ENCODE measurements around the gene ANKRD55.
"Not testable (repeated sequence)": the region's sequence is repeated elsewhere in the genome, so short reads cannot be mapped to it uniquely, and the experiment has no call there.

ANKRD55 gene

GRCh38 chr5:56100439-56101176 is 132.5 kb downstream of the ANKRD55 start:
- no peak for DNase-seq

DNA sequence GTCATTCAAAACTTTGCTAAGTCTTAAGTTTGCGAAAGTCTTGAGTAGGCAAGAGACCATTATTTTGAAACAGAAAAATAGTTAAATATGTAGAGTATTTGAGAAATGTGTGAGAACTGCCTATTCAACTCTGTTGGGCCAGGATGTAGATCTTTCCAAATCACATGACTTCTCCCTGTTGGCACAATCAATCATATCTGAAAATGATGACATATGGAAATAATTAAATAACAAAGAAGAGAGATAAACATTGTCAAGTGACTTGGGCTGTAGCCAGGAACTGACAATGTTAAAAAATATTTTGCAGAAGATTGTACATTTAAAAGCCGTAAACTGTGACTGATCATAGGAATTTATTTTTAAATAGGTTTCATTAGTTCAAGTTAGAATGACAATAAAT is 133.8 kb downstream of the ANKRD55 start:
- DNase-seq, result no peak

DNA sequence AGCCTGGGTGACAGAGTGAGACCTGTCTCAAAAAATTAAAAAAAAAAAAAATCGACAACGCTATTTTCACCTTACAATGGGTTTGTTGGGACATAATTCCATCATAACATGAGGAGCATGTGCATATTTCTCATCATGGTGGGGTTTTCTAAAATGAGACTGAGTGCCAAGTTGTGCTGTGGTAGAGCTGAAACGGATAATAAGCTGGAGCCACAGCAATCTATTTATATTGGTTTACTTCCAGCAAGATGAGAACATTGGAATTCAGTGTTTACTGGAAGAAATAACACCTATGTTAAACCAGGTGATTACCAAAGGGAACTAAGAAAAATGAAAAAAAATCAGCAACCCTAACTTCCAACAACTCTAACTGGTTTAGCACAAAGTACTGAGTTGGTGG is 136.1 kb downstream of the ANKRD55 start:
- peak; percentile 3 for DNase-seq

DNA sequence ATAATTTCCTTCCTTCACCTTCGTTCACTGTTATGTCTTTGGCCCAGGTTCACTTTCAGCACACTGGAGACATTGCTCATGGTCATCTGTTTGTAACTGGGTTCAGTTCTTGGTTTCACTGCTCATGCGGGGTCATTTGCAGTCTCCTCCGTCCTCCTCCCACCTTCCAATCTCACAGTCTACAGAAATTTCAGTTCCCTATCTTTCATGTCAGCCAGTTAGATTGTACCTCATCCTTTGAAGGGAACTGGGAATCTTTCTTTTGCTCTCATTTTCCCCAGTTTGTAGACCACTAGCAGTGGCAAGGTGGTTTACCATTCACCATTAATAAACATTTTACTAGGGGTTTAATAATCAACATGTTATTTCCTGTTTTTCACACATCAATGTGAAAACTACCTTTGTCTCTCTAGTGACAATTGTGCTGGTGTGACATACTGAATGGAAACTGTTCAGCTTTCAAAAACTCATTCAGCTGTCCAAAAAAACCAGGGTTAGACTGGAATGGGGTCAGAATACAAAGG is 137.5 kb downstream of the ANKRD55 start:
- DNase-seq, result no peak

- DNase-seq, result no peak
Measured at GRCh38 chr5:56094579-56095361, 138.4 kb downstream of the ANKRD55 start.

DNA sequence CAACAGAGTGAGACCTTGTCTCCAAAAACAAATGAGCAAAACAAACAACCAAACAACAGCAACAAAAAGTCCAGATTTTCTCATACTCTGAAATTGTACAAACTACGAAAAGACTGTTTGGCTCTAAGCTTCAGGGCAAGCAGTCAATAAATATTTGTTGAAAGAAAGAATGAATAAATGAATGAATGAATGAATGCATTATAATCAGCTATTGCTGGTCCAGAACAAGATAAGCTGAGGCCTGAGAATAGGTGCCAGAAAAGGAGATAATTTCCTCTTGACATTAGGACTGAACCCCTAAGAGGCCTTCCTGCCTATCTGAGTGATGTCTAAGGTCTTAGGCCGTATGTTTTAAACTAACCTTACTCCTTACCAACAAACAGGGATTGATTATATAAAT is 139.2 kb downstream of the ANKRD55 start:
- DNase-seq, result no peak

- DNase-seq, result no peak
Measured at GRCh38 chr5:56092115-56092514, 141.0 kb downstream of the ANKRD55 start.

- DNase-seq, result no peak
Measured at GRCh38 chr5:56091664-56092063, 141.5 kb downstream of the ANKRD55 start.

GRCh38 chr5:56090793-56091460 is 142.2 kb downstream of the ANKRD55 start:
- DNase-seq, result peak; percentile 32

- DNase-seq, result no peak
Measured at GRCh38 chr5:56088967-56089829, 143.9 kb downstream of the ANKRD55 start.

DNA sequence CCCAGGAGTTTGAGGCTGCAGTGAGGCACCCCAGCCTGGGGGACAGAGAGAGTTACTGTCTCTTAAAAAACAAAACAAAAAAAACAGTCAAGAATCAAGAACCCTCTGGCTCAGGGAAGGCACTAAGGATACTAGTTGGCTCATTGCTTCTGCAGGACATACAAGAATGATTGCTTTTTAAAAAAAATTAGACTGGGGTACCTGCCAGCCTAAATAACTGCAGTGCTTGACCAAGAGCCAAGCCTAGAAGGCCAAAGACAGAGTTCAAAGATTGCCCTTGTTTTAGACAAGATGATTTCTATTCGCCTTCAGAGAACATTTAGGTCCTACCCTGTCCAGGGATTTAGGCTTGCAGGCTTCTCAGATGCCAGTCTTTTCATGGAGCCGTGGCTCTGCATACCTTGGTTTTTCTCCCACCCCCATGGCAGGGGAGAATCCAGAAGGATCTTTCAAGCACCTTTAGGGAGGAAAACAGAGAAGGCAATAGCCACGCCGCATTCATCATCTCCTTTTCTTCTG is 144.6 kb downstream of the ANKRD55 start:
- DNase-seq, result no peak

GRCh38 chr5:56085193-56085592 is 147.9 kb downstream of the ANKRD55 start:
- no peak for DNase-seq

- DNase-seq, result no peak
Measured at GRCh38 chr5:56083286-56083854, 149.8 kb downstream of the ANKRD55 start.

GRCh38 chr5:56081053-56081642 is 152.0 kb downstream of the ANKRD55 start:
- DNase-seq, result not testable (repeated sequence)

DNA sequence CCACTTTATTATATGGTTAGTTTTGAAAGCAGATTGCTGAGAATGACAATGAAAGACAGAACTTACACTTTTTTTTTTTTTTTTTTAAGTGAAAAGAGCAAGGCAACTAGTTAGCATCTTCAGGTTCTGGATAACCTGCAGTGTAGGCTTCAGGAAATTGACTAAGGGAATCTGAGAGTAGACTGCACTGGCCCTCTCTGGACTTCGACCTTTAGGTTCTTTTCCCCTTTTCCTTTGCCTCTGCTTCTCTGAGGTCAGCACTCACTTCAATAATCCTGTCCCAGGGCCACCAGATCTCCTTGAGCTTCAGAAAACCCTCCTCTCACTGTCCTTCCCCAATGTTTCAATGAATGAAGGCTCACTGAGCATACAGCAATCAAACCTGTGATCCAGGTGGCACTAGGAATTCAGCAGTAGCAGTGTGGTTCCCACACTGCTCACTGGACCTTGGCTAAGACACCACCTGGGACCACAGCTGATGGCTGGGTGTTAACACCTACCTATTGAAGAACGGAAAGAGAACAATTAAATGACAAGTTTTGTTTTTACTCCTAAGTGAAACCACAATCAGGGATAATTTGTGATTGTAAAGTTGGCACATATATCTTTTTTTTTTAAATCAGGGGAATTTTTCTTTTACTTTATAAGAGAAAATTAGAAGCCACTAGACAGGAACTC is 152.6 kb downstream of the ANKRD55 start:
- no peak for DNase-seq

DNA sequence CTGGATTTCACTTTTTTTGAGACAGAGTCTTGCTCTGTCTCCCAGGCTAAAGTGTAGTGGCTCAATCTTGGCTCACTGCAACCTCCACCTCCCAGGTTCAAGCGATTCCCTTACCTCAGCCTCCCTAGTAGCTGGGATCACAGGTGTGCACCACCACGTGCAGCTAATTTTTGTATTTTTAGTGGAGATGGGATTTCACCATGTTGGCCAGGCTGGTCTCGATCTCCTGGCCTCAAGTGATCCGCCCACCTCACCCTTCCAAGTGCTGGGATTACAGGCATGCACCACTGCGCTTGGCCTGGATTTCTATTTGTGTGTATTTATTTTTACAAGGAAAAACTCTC is 154.0 kb downstream of the ANKRD55 start:
- DNase-seq, result not testable (repeated sequence)

DNA sequence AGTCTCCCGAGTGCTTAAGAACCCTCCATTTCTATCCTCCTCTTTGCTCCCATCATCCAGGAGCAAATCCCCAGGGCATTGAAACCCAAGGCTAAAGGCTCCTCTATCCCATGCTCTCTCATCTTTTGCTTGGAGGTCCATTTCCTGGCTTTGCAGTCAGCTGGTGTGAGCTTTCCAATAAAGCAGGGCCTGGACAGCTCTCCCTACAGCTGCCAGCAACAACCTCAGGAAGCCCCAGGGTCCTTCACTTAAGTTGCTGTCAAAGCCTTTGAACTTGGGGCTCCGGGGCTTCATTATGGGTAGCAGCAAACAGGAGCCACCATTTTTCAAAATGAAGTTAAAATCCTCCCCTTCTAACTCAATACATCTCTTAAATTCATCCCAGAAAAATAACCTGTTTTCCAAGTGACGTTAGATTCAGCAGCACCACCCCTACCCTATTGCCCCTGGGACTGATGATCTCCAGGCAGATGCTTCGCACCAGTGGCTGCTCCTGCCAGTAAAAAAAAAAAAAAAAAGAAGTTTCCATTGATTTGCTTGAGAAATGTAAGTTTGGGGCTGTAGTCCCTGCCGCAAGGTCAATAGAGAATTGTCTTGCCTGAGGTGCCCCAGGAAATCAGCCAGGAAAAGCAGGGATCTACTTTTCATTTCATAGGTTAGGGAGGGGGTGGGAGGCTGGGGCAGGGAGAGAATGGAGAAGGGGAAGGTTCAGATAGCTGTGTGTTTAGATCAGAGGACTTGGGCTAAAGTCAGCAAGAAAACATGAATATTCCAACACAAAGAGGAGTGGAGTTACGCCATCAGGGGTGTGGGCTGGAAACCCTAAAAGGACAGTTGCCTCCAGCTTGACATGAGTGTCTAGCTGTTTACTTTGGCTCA is 154.6 kb downstream of the ANKRD55 start:
- DNase-seq, result no peak

DNA sequence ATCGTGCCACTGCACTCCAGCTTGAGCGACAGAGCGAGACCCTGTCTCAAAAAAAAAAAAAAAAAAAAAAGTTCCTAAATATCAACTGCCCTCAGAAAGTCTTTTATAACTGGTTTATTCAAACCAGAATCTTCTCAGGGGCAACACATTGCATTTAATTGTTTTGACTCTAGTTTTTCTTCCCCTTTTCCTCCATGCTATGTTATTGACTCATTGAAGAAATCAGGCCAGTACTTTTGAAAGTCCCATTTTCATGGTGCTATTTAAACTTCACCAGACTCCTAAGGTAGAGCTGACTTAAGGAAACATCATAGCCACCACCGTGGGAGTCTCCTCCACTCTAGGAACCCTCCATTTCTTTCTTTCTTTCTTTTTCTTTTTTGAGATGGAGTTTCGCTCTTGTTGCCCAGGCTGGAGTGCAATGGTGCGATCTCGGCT is 155.3 kb downstream of the ANKRD55 start:
- no peak for DNase-seq

GRCh38 chr5:56076486-56076885 is 156.6 kb downstream of the ANKRD55 start:
- no peak for DNase-seq

DNA sequence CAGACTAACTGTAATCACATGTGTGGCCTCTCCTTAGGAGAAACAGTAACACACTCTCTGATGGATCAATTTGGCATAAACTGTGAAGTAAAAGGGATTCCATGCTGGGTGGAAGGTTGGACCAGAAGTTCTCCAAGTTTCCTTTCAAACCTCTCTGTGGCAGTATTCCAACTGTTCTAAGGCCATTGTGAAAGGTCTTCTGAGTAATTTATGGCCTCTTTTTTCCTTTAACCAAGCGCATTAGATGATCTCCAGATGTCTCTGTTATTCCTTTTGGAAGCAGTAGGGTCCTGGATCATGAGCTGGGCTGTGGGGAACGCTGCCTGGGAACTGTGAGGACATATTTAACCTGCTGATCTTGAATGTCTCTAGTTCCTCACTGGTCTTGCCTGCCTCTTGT is 157.8 kb downstream of the ANKRD55 start:
- DNase-seq, result no peak

All from NCI-H2029 (cell line).